ENCODE results near the gene SETD7.

DNA sequence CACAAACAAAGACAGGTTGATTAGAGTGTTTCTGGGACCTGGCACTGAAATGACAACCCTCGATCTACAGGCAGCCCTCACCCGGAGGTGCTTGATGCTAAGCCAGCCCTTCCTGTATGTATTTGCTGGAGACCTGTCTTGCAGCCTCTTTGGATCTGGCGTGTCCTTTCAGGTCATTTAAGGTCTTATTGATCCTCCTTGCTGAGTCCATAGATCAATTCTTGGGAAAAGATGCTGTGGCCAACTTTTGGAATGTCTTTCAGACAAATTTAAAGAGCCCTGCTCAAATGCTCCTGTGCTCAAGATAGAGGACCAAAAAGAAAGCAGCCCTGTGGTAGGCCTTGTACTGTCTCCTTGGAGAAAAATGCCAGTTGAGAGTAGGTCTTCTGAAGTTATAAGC lies 6.8 kb upstream of the SETD7 start:
- TF ChIP-seq CTCF (IDR thresholded peaks at IDR 0.05) (no peak), POLR2A (IDR thresholded peaks at IDR 0.05) (no peak)

Measured in esophagus squamous epithelium (tissue), 4 donors.